Measurements from ENCODE around the gene BTBD9.
"Not testable (repeated sequence)": the region's sequence is repeated elsewhere in the genome, so short reads cannot be mapped to it uniquely, and the experiment has no call there.

DNA sequence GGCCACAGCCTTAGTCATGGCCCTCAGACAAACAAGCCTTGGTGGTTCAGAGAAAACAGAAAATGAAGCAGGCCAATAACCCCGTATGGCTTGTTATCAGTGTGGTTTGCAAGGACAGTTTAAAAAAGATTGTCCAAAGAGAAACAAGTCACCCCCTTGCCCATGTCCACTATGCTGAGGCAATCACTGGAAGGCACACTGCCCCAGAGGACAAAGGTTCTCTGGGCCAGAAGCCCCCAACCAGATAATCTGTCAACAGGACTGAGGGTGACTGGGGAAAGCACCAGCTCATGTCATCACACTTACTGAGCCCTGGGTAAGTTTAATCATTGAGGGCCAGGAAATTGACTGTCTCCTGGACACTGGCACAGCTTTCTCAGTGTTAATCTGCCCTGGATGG, 20.4 kb downstream of the BTBD9 start:
- not testable (repeated sequence) for TF ChIP-seq POLR2A (IDR thresholded peaks at IDR 0.05)
- TF ChIP-seq, protein P1, sequence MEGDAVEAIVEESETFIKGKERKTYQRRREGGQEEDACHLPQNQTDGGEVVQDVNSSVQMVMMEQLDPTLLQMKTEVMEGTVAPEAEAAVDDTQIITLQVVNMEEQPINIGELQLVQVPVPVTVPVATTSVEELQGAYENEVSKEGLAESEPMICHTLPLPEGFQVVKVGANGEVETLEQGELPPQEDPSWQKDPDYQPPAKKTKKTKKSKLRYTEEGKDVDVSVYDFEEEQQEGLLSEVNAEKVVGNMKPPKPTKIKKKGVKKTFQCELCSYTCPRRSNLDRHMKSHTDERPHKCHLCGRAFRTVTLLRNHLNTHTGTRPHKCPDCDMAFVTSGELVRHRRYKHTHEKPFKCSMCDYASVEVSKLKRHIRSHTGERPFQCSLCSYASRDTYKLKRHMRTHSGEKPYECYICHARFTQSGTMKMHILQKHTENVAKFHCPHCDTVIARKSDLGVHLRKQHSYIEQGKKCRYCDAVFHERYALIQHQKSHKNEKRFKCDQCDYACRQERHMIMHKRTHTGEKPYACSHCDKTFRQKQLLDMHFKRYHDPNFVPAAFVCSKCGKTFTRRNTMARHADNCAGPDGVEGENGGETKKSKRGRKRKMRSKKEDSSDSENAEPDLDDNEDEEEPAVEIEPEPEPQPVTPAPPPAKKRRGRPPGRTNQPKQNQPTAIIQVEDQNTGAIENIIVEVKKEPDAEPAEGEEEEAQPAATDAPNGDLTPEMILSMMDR (IDR thresholded peaks at IDR 0.05): not testable (repeated sequence)
